ENCODE results near the gene HEXIM1.

Gene HEXIM1

GRCh38 chr17:45172541-45173286, 24.4 kb downstream of the HEXIM1 start:
- H3K36me3 ChIP-seq (ENCODE audit: low read length) = no peaks in the 10 kb centered on the region
- H3K9me3 ChIP-seq (ENCODE audit: insufficient read depth, low read length) = no peaks in the 10 kb centered on the region
- no peak overlapping the region for H3K27ac ChIP-seq (ENCODE audit: low read depth, low read length)
- no peak overlapping the region for H3K4me3 ChIP-seq (ENCODE audit: insufficient read depth, low read length, poor library complexity, severe bottlenecking)
- H4K20me1 ChIP-seq (ENCODE audit: low read depth, low read length) = no peaks in the 10 kb centered on the region
- H3K9me2 ChIP-seq (replicated peaks; ENCODE audit: insufficient read depth, low read length) = no peaks in the 10 kb centered on the region
- peak overlapping the region; percentile 22; the same call in 1 of the 2 replicates for H3K9ac ChIP-seq (ENCODE audit: low read length)
- H3K27me3 ChIP-seq (ENCODE audit: low read length) = no peaks in the 10 kb centered on the region
- H3F3A ChIP-seq (ENCODE audit: insufficient read depth) = no peaks in the 10 kb centered on the region
- peak overlapping the region; percentile 43 for H3K4me2 ChIP-seq (ENCODE audit: low read depth, low read length, poor library complexity, severe bottlenecking)
- peak overlapping the region; percentile 76 for H2AFZ ChIP-seq (ENCODE audit: low read depth, low read length, severe bottlenecking)
- TF ChIP-seq EZH2phosphoT487 (conservative IDR thresholded peaks at IDR 0.05; ENCODE audit: low read length) (no peak), CTCF (IDR thresholded peaks at IDR 0.05; ENCODE audit: insufficient read depth, low read length, poor library complexity, severe bottlenecking) (no peak)
- H3K79me2 ChIP-seq (ENCODE audit: insufficient read depth, low read length) = no peaks in the 10 kb centered on the region

GRCh38 chr17:45175759-45176115, 27.5 kb downstream of the HEXIM1 start:
- Histone ChIP-seq H3K79me2 (ENCODE audit: insufficient read depth, low read length) (no peaks in the 10 kb centered on the region), H3F3A (ENCODE audit: insufficient read depth) (no peaks in the 10 kb centered on the region), H3K9ac (ENCODE audit: low read length) (no peak overlapping the region), H3K27me3 (ENCODE audit: low read length) (no peaks in the 10 kb centered on the region), H4K20me1 (ENCODE audit: low read depth, low read length) (no peaks in the 10 kb centered on the region), H3K27ac (ENCODE audit: low read depth, low read length) (no peak overlapping the region), H3K9me2 (replicated peaks; ENCODE audit: insufficient read depth, low read length) (no peaks in the 10 kb centered on the region), H3K4me3 (ENCODE audit: insufficient read depth, low read length, poor library complexity, severe bottlenecking) (no peak overlapping the region), H3K9me3 (ENCODE audit: insufficient read depth, low read length) (no peaks in the 10 kb centered on the region), H2AFZ (ENCODE audit: low read depth, low read length, severe bottlenecking) (no peak overlapping the region), H3K4me2 (ENCODE audit: low read depth, low read length, poor library complexity, severe bottlenecking) (no peak overlapping the region), H3K36me3 (ENCODE audit: low read length) (no peaks in the 10 kb centered on the region)
- no peak for TF ChIP-seq CTCF (IDR thresholded peaks at IDR 0.05; ENCODE audit: insufficient read depth, low read length, poor library complexity, severe bottlenecking)
- no peak for TF ChIP-seq EZH2phosphoT487 (conservative IDR thresholded peaks at IDR 0.05; ENCODE audit: low read length)

- Histone ChIP-seq H3K27me3 (ENCODE audit: low read length) (no peaks in the 10 kb centered on the region), H3K9me3 (ENCODE audit: insufficient read depth, low read length) (no peaks in the 10 kb centered on the region), H3F3A (ENCODE audit: insufficient read depth) (no peaks in the 10 kb centered on the region), H3K27ac (ENCODE audit: low read depth, low read length) (no peak overlapping the region), H3K9ac (ENCODE audit: low read length) (no peak overlapping the region), H3K4me2 (ENCODE audit: low read depth, low read length, poor library complexity, severe bottlenecking) (no peak overlapping the region), H3K9me2 (replicated peaks; ENCODE audit: insufficient read depth, low read length) (no peaks in the 10 kb centered on the region), H2AFZ (ENCODE audit: low read depth, low read length, severe bottlenecking) (no peak overlapping the region), H4K20me1 (ENCODE audit: low read depth, low read length) (no peaks in the 10 kb centered on the region), H3K79me2 (ENCODE audit: insufficient read depth, low read length) (no peaks in the 10 kb centered on the region), H3K4me3 (ENCODE audit: insufficient read depth, low read length, poor library complexity, severe bottlenecking) (no peak overlapping the region), H3K36me3 (ENCODE audit: low read length) (no peaks in the 10 kb centered on the region)
- TF ChIP-seq EZH2phosphoT487 (conservative IDR thresholded peaks at IDR 0.05; ENCODE audit: low read length) (no peak), CTCF (IDR thresholded peaks at IDR 0.05; ENCODE audit: insufficient read depth, low read length, poor library complexity, severe bottlenecking) (no peak)
These were observed 29.3 kb downstream of the HEXIM1 start for GRCh38 chr17:45177563-45177962.

Data from SU-DHL-6 (cell line).